Gastrocnemius medialis (tissue), 4 donors: ENCODE results near the gene METTL8.

Experiments
- POLR2A ChIP-seq, 2 donors: fragments of 450-650 bp; IDR thresholded peaks; one replicate each; pipeline ENCODE4 v1.6.1; 2017; ENCODE audit warnings: antibody characterized with exemption in 2 of 2, mild to moderate bottlenecking in 2 of 2, moderate library complexity in 2 of 2
- TF ChIP-seq, protein P1 (sequence below), 5 experiments: fragments of 450-650 bp in 3 of 5; fragments of 200-600 bp in 2 of 5; sonication (generic) in 2 of 5; IDR thresholded peaks in 4 of 5; conservative IDR thresholded peaks in 1 of 5; 1 replicate in 4 of 5; 2 replicates in 1 of 5; pipeline ENCODE4 v1.5.1; 2016 to 2019; ENCODE audit warnings: antibody characterized with exemption in 5 of 5, mild to moderate bottlenecking in 3 of 5, moderate library complexity in 3 of 5

DNA sequence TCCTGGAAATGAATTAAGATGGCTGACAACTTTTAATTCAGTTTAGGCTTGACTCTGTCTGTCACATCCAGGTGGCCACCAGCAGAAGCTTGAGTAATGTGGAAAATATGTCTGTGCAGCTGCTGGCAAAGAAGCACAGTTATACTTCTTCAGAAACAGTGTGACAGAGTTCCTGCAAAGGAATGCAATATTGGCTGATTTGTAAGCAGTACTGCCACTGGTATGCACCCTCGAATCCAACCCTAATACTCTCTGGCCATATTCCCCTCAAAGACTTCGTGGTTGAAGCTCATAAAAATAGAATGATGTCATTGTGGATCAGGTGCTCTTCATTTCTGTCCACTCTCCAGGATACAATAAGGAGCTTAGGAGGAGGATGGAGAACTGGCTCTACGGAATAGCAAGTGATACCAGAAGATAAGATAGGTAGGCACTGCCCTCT is 86.2 kb downstream of the METTL8 start:
- TF ChIP-seq, protein P1, sequence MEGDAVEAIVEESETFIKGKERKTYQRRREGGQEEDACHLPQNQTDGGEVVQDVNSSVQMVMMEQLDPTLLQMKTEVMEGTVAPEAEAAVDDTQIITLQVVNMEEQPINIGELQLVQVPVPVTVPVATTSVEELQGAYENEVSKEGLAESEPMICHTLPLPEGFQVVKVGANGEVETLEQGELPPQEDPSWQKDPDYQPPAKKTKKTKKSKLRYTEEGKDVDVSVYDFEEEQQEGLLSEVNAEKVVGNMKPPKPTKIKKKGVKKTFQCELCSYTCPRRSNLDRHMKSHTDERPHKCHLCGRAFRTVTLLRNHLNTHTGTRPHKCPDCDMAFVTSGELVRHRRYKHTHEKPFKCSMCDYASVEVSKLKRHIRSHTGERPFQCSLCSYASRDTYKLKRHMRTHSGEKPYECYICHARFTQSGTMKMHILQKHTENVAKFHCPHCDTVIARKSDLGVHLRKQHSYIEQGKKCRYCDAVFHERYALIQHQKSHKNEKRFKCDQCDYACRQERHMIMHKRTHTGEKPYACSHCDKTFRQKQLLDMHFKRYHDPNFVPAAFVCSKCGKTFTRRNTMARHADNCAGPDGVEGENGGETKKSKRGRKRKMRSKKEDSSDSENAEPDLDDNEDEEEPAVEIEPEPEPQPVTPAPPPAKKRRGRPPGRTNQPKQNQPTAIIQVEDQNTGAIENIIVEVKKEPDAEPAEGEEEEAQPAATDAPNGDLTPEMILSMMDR (IDR thresholded peaks at IDR 0.05 in 4 of 5, conservative IDR thresholded peaks at IDR 0.05 in 1 of 5) = no peak
- TF ChIP-seq POLR2A (IDR thresholded peaks at IDR 0.05) = no peak
